Activated B cell treated with CpG ODN at 0.5 μM for 24 hours (primary cell): ENCODE results near the gene PCSK5. TPM values are rescaled to one million over a fixed set of nuclear protein-coding genes. Genes with fewer than 3 reads are reported as not detected.

ENCODE experiments used
- ATAC-seq: fragments of 200-7000 bp; cut with Tn5 transposase; one replicate; pipeline ENCODE4 v1.10.0; 2021; ENCODE audit warnings: low read depth, mild to moderate bottlenecking, moderate library complexity
- CTCF ChIA-PET: fragments of 350-600 bp; sonication (Branson Sonifier 250); formaldehyde crosslinking; loops from one replicate; lab custom pipeline; 2021; ENCODE audit warnings: antibody characterized with exemption; lab: Charles Lee
- POLR2A ChIA-PET: fragments of 350-600 bp; sonication (Branson Sonifier 250); formaldehyde crosslinking; loops from one replicate; lab custom pipeline; 2021; ENCODE audit warnings: antibody characterized with exemption; lab: Charles Lee
- DNase-seq: peaks from one replicate; pipeline ENCODE4 v3.0.0; 2022
- H3K27ac Mint-ChIP-seq: one replicate; pipeline ENCODE4 v1.8.0; 2020; ENCODE audit warnings: mixed read lengths
- H3K27me3 Mint-ChIP-seq: one replicate; pipeline ENCODE4 v1.8.0; 2021; ENCODE audit warnings: mixed read lengths
- H3K36me3 Mint-ChIP-seq: one replicate; pipeline ENCODE4 v1.8.0; 2021; ENCODE audit warnings: low read depth, mixed read lengths
- H3K4me1 Mint-ChIP-seq: one replicate; pipeline ENCODE4 v1.8.0; 2021; ENCODE audit warnings: mixed read lengths
- H3K4me3 Mint-ChIP-seq: one replicate; pipeline ENCODE4 v1.8.0; 2020; ENCODE audit warnings: mild to moderate bottlenecking, mixed read lengths
- H3K9me3 Mint-ChIP-seq: one replicate; pipeline ENCODE4 v1.8.0; 2020; ENCODE audit warnings: mixed read lengths
- intact Hi-C: fragments of 100-400 bp; cut with micrococcal nuclease; formaldehyde crosslinking; loops from one replicate; pipeline ENCODE4 v1.15.1; 2024
- total RNA-seq: library from RNA; stranded (reverse); gene quantifications from 2 replicates; pipeline ENCODE4 v1.2.3, GENCODE V29; 2022
- TF ChIP-seq, protein P1 (sequence below): fragments of 200-600 bp; IDR thresholded peaks from one replicate; pipeline ENCODE4 v1.8.0; 2022; ENCODE audit warnings: antibody characterized with exemption, mild to moderate bottlenecking

Gene PCSK5
- total RNA-seq, 1 donor from 2014 or later, result not detected

DNA sequence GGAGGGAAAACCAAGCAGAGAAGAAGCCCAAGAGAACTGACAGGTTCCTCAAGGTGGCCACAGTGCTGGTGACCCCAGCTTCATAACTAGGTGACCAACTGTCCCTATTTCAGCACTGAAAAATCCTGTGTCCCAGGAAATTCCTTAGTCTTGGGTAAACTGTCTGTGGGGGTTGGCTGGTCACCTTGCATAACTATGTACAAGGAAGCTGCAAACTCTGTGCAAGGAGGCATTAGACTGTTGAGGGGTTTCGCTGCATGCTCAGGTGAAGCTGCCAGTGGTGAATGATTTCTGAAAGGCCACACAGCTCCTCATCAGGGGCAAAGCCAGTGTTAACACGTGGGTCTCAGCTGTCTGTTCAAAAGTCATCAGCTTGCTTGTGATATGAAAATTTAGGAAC lies 36.9 kb downstream of the PCSK5 start:
- POLR2A ChIA-PET, result no interaction called here
- no peak overlapping the region for H3K4me3 Mint-ChIP-seq
- intact Hi-C loops, result no loop called here
- H3K27ac Mint-ChIP-seq, result no peak overlapping the region
- no peaks in the 10 kb centered on the region for H3K4me1 Mint-ChIP-seq
- no peaks in the 10 kb centered on the region for H3K27me3 Mint-ChIP-seq
- CTCF ChIA-PET, result no interaction called here
- no peaks in the 10 kb centered on the region for H3K36me3 Mint-ChIP-seq
- TF ChIP-seq, protein P1, sequence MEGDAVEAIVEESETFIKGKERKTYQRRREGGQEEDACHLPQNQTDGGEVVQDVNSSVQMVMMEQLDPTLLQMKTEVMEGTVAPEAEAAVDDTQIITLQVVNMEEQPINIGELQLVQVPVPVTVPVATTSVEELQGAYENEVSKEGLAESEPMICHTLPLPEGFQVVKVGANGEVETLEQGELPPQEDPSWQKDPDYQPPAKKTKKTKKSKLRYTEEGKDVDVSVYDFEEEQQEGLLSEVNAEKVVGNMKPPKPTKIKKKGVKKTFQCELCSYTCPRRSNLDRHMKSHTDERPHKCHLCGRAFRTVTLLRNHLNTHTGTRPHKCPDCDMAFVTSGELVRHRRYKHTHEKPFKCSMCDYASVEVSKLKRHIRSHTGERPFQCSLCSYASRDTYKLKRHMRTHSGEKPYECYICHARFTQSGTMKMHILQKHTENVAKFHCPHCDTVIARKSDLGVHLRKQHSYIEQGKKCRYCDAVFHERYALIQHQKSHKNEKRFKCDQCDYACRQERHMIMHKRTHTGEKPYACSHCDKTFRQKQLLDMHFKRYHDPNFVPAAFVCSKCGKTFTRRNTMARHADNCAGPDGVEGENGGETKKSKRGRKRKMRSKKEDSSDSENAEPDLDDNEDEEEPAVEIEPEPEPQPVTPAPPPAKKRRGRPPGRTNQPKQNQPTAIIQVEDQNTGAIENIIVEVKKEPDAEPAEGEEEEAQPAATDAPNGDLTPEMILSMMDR, result no peak
- H3K9me3 Mint-ChIP-seq, result no peaks in the 10 kb centered on the region
- DNase-seq, result no peak
- ATAC-seq, result no peak

DNA sequence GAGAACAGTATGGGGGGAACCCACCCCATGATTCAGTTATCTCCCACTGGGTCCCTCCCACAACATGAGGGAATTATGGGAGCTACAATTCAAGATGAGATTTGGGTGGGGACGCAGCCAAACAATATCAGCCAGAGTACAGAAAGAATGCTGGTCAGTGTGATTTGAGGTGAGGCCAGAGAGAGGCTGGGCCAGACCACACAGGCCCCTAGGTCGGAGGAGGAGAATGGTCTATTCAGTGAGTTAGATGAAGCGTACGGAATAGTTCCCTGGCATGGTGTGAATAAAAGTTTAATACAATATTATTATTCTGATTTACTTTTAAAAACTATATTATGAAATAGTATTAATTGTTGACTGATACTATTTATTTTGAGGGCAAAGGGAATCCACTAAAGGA lies 39.7 kb downstream of the PCSK5 start:
- ChIA-PET POLR2A (no interaction called here), CTCF (no interaction called here)
- no peak overlapping the region for H3K4me3 Mint-ChIP-seq
- no peaks in the 10 kb centered on the region for H3K4me1 Mint-ChIP-seq
- H3K9me3 Mint-ChIP-seq, result peaks cover 2% of the 10 kb centered on the region
- H3K36me3 Mint-ChIP-seq, result no peaks in the 10 kb centered on the region
- ATAC-seq (no peak), DNase-seq (no peak)
- no peak overlapping the region for H3K27ac Mint-ChIP-seq
- no peaks in the 10 kb centered on the region for H3K27me3 Mint-ChIP-seq
- TF ChIP-seq, protein P1, result no peak
- intact Hi-C loops, result no loop called here

DNA sequence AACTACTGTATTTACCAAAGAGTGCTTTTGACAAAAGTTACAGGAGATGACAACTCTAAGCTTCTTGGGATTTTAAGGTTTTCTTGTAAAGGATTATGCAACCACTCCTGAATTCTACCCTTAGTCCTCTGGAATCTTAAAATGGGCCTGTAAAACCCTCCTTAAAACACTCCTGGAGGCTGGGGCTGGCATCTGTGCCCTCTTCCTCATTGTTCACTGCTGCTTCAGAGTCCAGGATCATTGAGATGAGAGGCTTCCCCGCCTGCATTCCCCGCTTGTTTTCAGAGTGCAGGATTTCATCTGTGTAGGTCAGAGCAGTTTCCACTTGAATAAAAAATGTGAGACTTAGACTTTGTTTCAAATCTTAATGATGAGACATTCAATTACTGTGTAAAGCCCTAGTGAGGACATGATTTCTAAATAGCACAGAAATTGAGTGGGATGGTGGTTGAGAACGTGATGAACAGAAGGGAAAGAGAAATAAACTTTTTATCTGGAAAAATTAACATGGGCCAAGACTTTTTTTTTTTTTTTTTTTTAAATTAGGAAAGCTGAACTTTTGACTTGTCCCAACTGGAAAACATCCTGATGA lies 40.4 kb downstream of the PCSK5 start:
- DNase-seq, result no peak
- Mint-ChIP-seq H3K27me3 (no peaks in the 10 kb centered on the region), H3K4me3 (no peak overlapping the region), H3K36me3 (no peaks in the 10 kb centered on the region), H3K4me1 (no peaks in the 10 kb centered on the region), H3K9me3 (peaks cover 2% of the 10 kb centered on the region), H3K27ac (no peak overlapping the region)
- intact Hi-C loops, result no loop called here
- TF ChIP-seq, protein P1, result no peak
- ChIA-PET POLR2A (interaction anchor here (0.7 kb wide), 1 partner anchor 10 kb away, joined by 3 read pairs; no protein-coding TSS in a partner anchor), CTCF (no interaction called here)
- no peak for ATAC-seq

GRCh38 chr9:75933982-75934381 lies 43.5 kb downstream of the PCSK5 start:
- Mint-ChIP-seq H3K9me3 (peaks cover 2% of the 10 kb centered on the region), H3K27ac (no peak overlapping the region), H3K36me3 (no peaks in the 10 kb centered on the region), H3K27me3 (peaks cover 1% of the 10 kb centered on the region), H3K4me1 (no peaks in the 10 kb centered on the region), H3K4me3 (no peak overlapping the region)
- intact Hi-C loops, result no loop called here
- DNase-seq (no peak), ATAC-seq (no peak)
- TF ChIP-seq, protein P1, result no peak
- POLR2A ChIA-PET, result no interaction called here
- CTCF ChIA-PET, result no interaction called here

DNA sequence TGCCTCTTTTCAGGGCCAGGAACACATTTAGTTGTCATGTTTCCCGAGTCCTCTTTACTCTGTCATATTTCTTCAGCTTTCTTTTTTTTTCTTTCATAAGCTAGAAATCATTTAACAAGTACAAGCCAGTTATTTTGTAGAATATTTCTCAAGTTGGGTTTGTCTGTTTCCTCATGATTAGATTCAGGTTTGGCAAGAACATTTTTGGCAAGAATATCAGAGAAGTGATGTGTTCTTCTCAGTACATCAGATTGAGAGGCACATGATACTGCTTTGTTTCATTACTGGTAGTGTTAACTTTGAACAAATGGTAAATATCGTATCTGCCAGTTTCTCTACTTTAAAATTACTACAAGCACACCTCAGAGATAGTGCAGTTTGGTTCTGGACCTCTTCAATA lies 45.1 kb downstream of the PCSK5 start:
- Mint-ChIP-seq H3K36me3 (no peaks in the 10 kb centered on the region), H3K27ac (no peak overlapping the region), H3K27me3 (peaks cover 1% of the 10 kb centered on the region), H3K4me1 (no peaks in the 10 kb centered on the region), H3K4me3 (no peak overlapping the region), H3K9me3 (peaks cover 2% of the 10 kb centered on the region)
- ATAC-seq (no peak), DNase-seq (no peak)
- POLR2A ChIA-PET, result no interaction called here
- CTCF ChIA-PET, result no interaction called here
- TF ChIP-seq, protein P1, result no peak
- intact Hi-C loops, result no loop called here
